HEK293 (cell line): ENCODE results near the gene IRF2BPL.

ENCODE experiments used
- ZBTB1 ChIP-seq: fragments of 450-650 bp; formaldehyde crosslinking; IDR thresholded peaks from 2 replicates; pipeline ENCODE4 v1.5.1; 2016; ENCODE audit warnings: missing biosample characterization, missing genetic modification characterization
- ZNF670 ChIP-seq: fragments of 450-650 bp; formaldehyde crosslinking; IDR thresholded peaks from 2 replicates; pipeline ENCODE4 v1.5.1; 2016; ENCODE audit warnings: missing biosample characterization, missing genetic modification characterization, low read depth
- TF ChIP-seq, protein P1 (sequence below): fragments of 450-650 bp; formaldehyde crosslinking; IDR thresholded peaks from 2 replicates; pipeline ENCODE4 v1.5.1; 2016; ENCODE audit warnings: missing biosample characterization, missing genetic modification characterization
- TF ChIP-seq, protein P2 (sequence below): fragments of 450-650 bp; formaldehyde crosslinking; IDR thresholded peaks from 2 replicates; pipeline ENCODE4 v1.5.1; 2016; ENCODE audit warnings: missing biosample characterization, missing genetic modification characterization
- TF ChIP-seq, protein P3 (sequence below): fragments of 450-650 bp; formaldehyde crosslinking; IDR thresholded peaks from 2 replicates; pipeline ENCODE4 v1.5.1; 2016; ENCODE audit warnings: missing biosample characterization, missing genetic modification characterization

DNA sequence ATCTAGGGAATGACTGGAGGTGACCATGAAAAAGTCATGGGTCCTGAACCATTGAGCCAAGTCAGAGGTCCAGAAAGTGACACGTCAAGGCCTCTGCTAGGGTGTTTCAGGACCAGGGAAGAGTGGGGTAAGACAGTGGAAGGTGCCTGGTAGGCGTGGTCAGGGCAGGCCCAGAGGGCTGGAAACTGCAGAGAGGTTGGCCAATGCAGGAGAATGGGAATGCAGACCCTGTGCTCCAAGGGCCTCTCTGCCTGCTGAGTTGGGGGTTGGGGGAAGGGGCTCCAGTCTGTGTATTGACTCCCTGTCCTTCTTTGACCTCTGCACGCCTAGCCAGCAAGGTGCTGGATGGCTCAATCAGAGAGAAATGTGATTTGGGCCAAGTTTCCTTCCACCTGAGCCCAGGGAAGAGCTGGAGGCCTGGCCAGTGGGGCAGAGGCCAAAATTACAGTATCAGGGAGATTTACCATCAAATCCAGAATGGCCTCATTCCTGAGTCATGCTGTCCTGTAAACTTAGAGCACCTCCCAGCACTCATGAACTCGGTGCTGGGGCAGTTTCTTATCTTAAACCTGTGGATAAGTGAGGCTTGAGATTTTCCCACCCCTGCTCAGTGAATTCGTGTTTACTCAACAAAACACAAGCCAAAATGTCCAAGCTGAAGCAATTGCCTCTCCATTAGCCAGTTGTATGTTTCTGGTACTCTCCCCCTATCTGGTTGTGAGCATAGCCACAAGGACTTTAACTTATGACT is 24.4 kb downstream of the IRF2BPL start:
- TF ChIP-seq, protein P1, sequence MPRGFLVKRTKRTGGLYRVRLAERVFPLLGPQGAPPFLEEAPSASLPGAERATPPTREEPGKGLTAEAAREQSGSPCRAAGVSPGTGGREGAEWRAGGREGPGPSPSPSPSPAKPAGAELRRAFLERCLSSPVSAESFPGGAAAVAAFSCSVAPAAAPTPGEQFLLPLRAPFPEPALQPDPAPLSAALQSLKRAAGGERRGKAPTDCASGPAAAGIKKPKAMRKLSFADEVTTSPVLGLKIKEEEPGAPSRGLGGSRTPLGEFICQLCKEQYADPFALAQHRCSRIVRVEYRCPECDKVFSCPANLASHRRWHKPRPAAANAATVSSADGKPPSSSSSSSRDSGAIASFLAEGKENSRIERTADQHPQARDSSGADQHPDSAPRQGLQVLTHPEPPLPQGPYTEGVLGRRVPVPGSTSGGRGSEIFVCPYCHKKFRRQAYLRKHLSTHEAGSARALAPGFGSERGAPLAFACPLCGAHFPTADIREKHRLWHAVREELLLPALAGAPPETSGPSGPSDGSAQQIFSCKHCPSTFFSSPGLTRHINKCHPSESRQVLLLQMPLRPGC (tag by site-specific recombination): no peak
- TF ChIP-seq, protein P2, sequence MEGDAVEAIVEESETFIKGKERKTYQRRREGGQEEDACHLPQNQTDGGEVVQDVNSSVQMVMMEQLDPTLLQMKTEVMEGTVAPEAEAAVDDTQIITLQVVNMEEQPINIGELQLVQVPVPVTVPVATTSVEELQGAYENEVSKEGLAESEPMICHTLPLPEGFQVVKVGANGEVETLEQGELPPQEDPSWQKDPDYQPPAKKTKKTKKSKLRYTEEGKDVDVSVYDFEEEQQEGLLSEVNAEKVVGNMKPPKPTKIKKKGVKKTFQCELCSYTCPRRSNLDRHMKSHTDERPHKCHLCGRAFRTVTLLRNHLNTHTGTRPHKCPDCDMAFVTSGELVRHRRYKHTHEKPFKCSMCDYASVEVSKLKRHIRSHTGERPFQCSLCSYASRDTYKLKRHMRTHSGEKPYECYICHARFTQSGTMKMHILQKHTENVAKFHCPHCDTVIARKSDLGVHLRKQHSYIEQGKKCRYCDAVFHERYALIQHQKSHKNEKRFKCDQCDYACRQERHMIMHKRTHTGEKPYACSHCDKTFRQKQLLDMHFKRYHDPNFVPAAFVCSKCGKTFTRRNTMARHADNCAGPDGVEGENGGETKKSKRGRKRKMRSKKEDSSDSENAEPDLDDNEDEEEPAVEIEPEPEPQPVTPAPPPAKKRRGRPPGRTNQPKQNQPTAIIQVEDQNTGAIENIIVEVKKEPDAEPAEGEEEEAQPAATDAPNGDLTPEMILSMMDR (tag by site-specific recombination): no peak
- TF ChIP-seq ZBTB1: no peak
- TF ChIP-seq ZNF670 (tag by site-specific recombination): no peak
- TF ChIP-seq, protein P3, sequence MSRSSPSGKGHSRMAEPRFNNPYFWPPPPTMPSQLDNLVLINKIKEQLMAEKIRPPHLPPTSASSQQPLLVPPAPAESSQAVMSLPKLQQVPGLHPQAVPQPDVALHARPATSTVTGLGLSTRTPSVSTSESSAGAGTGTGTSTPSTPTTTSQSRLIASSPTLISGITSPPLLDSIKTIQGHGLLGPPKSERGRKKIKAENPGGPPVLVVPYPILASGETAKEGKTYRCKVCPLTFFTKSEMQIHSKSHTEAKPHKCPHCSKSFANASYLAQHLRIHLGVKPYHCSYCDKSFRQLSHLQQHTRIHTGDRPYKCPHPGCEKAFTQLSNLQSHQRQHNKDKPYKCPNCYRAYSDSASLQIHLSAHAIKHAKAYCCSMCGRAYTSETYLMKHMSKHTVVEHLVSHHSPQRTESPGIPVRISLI (tag by site-specific recombination): no peak
